Endodermal cell (in vitro differentiated cells): ENCODE results near the gene ZNF213. TPM values are rescaled to one million over a fixed set of nuclear protein-coding genes. Genes with fewer than 3 reads are reported as not detected.
A peak's percentile ranks its signal among the peaks of the same experiment; 100 is the strongest.

Experiments used
- DNase-seq: peaks from one replicate; pipeline ENCODE4 v3.0.0-alpha.2; 2017
- H3K27ac ChIP-seq: 2 replicates; pipeline ENCODE4 v1.5.1; 2013; ENCODE audit warnings: mild to moderate bottlenecking, low read depth, low read length, moderate library complexity
- H3K27me3 ChIP-seq: 2 replicates; pipeline ENCODE4 v1.6.1; 2013; ENCODE audit warnings: mild to moderate bottlenecking, low read length, moderate library complexity; ENCODE audit not compliant: insufficient read depth, control insufficient read depth, poor library complexity, severe bottlenecking
- H3K36me3 ChIP-seq: 2 replicates; pipeline ENCODE4 v1.7.0; 2013; ENCODE audit warnings: mild to moderate bottlenecking, low read length, moderate library complexity; ENCODE audit not compliant: control insufficient read depth, insufficient read depth
- H3K4me1 ChIP-seq: one replicate; pipeline ENCODE4 v1.7.0; 2013; ENCODE audit warnings: low read length; ENCODE audit not compliant: control insufficient read depth, insufficient read depth
- H3K4me3 ChIP-seq: 2 replicates; pipeline ENCODE4 v1.5.1; 2013; ENCODE audit warnings: mild to moderate bottlenecking, low read length, moderate library complexity
- H3K9ac ChIP-seq: 2 replicates; pipeline ENCODE4 v1.6.1; 2013; ENCODE audit warnings: mild to moderate bottlenecking, low read length, moderate library complexity; ENCODE audit not compliant: poor library complexity, severe bottlenecking; ENCODE audit errors: extremely low read depth
- H3K9me3 ChIP-seq: 2 replicates; pipeline ENCODE4 v1.6.1; 2013; ENCODE audit warnings: mild to moderate bottlenecking, low read length, moderate library complexity; ENCODE audit not compliant: control insufficient read depth
- H3K27ac Mint-ChIP-seq: 2 replicates; pipeline ENCODE4 v1.8.0; 2020; ENCODE audit warnings: mixed read lengths
- H3K27me3 Mint-ChIP-seq: 2 replicates; pipeline ENCODE4 v1.8.0; 2021; ENCODE audit warnings: mild to moderate bottlenecking, mixed read lengths; ENCODE audit not compliant: insufficient read depth
- H3K36me3 Mint-ChIP-seq: 2 replicates; pipeline ENCODE4 v1.8.0; 2020; ENCODE audit warnings: low read depth, mixed read lengths
- H3K4me1 Mint-ChIP-seq: 2 replicates; pipeline ENCODE4 v1.8.0; 2020; ENCODE audit warnings: mixed read lengths
- H3K4me3 Mint-ChIP-seq: 2 replicates; pipeline ENCODE4 v1.8.0; 2020; ENCODE audit warnings: mild to moderate bottlenecking, moderate library complexity, mixed read lengths
- H3K9me3 Mint-ChIP-seq: 2 replicates; pipeline ENCODE4 v1.8.0; 2020; ENCODE audit warnings: mild to moderate bottlenecking, mixed read lengths
- CTCF ChIP-seq: fragments of 200-600 bp; sonication (generic); conservative IDR thresholded peaks from 2 replicates; pipeline ENCODE4 v1.5.0; 2021; ENCODE audit warnings: antibody characterized with exemption, mild to moderate bottlenecking
- WGBS, 2 experiments: methylation state at CpG; one replicate each; pipeline versions ENCODE4 v1.1.5 to v1.1.7; 2013; ENCODE audit warnings: missing lambda C conversion rate in 2 of 2, mixed read lengths in 1 of 2; ENCODE audit not compliant: insufficient coverage in 1 of 2, insufficient read length in 1 of 2; 5-methylcytosine and 5-hydroxymethylcytosine counted together
- total RNA-seq, 2 donors: library from RNA; stranded (reverse); fragmentation: NEBNext Ultra II Directional in 1 of 2; extraction: Animal tissue kit (Norgen Biotek cat#: 25700) in 1 of 2; gene quantifications; 2 replicates in 1 of 2; 3 replicates in 1 of 2; pipeline ENCODE4 v1.2.1, GENCODE V29; 2021

ZNF213 gene
- total RNA-seq, 2 donors from 2014 or later = 5.1 to 6.3 TPM

GRCh38 chr16:3099732-3100499 is 34.9 kb upstream of the ZNF213 start:
- peaks cover 3% of the 10 kb centered on the region for H3K36me3 Mint-ChIP-seq
- H3K4me3 ChIP-seq = peak overlapping the region; percentile 91
- peak; percentile 99 for DNase-seq
- H3K27me3 Mint-ChIP-seq = no peaks in the 10 kb centered on the region
- H3K4me1 ChIP-seq = peaks cover 10% of the 10 kb centered on the region
- no peaks in the 10 kb centered on the region for H3K9me3 ChIP-seq
- no peaks in the 10 kb centered on the region for H3K9me3 Mint-ChIP-seq
- no peak overlapping the region for H3K27ac ChIP-seq
- no peaks in the 10 kb centered on the region for H3K27me3 ChIP-seq
- 2 to 6% methylated on average over 16 to 34 of the region's 39 CpGs for WGBS, 2 experiments
- peak overlapping the region; percentile 74 for H3K9ac ChIP-seq
- H3K27ac Mint-ChIP-seq = peak overlapping the region; percentile 94
- H3K4me1 Mint-ChIP-seq = peaks cover 26% of the 10 kb centered on the region
- peaks cover 4% of the 10 kb centered on the region for H3K36me3 ChIP-seq
- peak overlapping the region; percentile 97 for H3K4me3 Mint-ChIP-seq
- TF ChIP-seq CTCF = no peak

GRCh38 chr16:3101018-3101840 is 33.6 kb upstream of the ZNF213 start:
- peaks cover 2% of the 10 kb centered on the region for H3K36me3 ChIP-seq
- WGBS, 2 experiments = 72% methylated on average over 16 to 25 of the region's 29 CpGs
- no peak overlapping the region for H3K9ac ChIP-seq
- Mint-ChIP-seq H3K27me3 (no peaks in the 10 kb centered on the region), H3K9me3 (no peaks in the 10 kb centered on the region), H3K4me1 (peaks cover 32% of the 10 kb centered on the region), H3K27ac (peak overlapping the region; percentile 95), H3K36me3 (no peaks in the 10 kb centered on the region), H3K4me3 (peak overlapping the region; percentile 31)
- no peaks in the 10 kb centered on the region for H3K9me3 ChIP-seq
- peaks cover 10% of the 10 kb centered on the region for H3K4me1 ChIP-seq
- no peaks in the 10 kb centered on the region for H3K27me3 ChIP-seq
- TF ChIP-seq CTCF = peak; percentile 88
- H3K27ac ChIP-seq = no peak overlapping the region
- peak; percentile 83 for DNase-seq
- no peak overlapping the region for H3K4me3 ChIP-seq

GRCh38 chr16:3101841-3102470 is 32.9 kb upstream of the ZNF213 start:
- H3K9me3 ChIP-seq = no peaks in the 10 kb centered on the region
- 52 to 62% methylated on average over 18 to 27 of the region's 27 CpGs for WGBS, 2 experiments
- H3K27me3 Mint-ChIP-seq = no peaks in the 10 kb centered on the region
- H3K27me3 ChIP-seq = no peaks in the 10 kb centered on the region
- no peak for TF ChIP-seq CTCF
- no peak overlapping the region for H3K4me3 ChIP-seq
- H3K36me3 Mint-ChIP-seq = no peaks in the 10 kb centered on the region
- H3K4me1 ChIP-seq = peaks cover 10% of the 10 kb centered on the region
- H3K27ac Mint-ChIP-seq = peak overlapping the region; percentile 95
- no peaks in the 10 kb centered on the region for H3K36me3 ChIP-seq
- H3K9me3 Mint-ChIP-seq = no peaks in the 10 kb centered on the region
- H3K4me1 Mint-ChIP-seq = peaks cover 31% of the 10 kb centered on the region
- H3K9ac ChIP-seq = peak overlapping the region; percentile 30
- H3K27ac ChIP-seq = peak overlapping the region; percentile 53
- DNase-seq = peak; percentile 89
- peak overlapping the region; percentile 31 for H3K4me3 Mint-ChIP-seq
